HG02642 (cell line): ENCODE results near the gene FREM2.

Experiments
- ATAC-seq: cut with Tn5 transposase; IDR thresholded peaks from one replicate; pipeline ENCODE4 v1.9.1; 2021; ENCODE audit warnings: mild to moderate bottlenecking; ENCODE audit not compliant: unreplicated experiment, poor library complexity

The FREM2 gene, protein sequence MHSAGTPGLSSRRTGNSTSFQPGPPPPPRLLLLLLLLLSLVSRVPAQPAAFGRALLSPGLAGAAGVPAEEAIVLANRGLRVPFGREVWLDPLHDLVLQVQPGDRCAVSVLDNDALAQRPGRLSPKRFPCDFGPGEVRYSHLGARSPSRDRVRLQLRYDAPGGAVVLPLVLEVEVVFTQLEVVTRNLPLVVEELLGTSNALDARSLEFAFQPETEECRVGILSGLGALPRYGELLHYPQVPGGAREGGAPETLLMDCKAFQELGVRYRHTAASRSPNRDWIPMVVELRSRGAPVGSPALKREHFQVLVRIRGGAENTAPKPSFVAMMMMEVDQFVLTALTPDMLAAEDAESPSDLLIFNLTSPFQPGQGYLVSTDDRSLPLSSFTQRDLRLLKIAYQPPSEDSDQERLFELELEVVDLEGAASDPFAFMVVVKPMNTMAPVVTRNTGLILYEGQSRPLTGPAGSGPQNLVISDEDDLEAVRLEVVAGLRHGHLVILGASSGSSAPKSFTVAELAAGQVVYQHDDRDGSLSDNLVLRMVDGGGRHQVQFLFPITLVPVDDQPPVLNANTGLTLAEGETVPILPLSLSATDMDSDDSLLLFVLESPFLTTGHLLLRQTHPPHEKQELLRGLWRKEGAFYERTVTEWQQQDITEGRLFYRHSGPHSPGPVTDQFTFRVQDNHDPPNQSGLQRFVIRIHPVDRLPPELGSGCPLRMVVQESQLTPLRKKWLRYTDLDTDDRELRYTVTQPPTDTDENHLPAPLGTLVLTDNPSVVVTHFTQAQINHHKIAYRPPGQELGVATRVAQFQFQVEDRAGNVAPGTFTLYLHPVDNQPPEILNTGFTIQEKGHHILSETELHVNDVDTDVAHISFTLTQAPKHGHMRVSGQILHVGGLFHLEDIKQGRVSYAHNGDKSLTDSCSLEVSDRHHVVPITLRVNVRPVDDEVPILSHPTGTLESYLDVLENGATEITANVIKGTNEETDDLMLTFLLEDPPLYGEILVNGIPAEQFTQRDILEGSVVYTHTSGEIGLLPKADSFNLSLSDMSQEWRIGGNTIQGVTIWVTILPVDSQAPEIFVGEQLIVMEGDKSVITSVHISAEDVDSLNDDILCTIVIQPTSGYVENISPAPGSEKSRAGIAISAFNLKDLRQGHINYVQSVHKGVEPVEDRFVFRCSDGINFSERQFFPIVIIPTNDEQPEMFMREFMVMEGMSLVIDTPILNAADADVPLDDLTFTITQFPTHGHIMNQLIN (N-terminal part only)

GRCh38 chr13:38686577-38687245 lies at the start of gene FREM2:
FREM2 (plus strand) TSS chr13:38687077; CDS start chr13:38687345, 268 bp downstream.
- no peak for ATAC-seq

DNA sequence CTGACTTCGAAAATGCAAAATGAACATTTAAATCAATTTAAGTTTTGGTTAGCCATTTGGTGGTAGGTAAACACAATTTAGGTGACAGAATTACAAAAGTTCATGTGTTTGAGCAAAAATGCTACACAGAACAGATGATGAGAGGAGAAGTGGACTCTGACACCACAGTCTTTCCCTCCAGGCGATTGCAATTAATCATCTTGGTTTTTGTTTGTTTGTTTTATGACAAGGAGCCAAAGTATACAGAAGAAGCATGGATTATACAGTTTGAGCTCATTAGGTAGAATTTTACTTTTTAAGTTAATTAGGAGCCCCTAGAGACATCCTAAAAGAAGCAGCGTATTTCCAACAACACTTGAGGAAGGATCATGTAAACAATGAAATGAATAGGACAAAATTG lies 49.3 kb upstream of the FREM2 start:
- ATAC-seq: no peak

DNA sequence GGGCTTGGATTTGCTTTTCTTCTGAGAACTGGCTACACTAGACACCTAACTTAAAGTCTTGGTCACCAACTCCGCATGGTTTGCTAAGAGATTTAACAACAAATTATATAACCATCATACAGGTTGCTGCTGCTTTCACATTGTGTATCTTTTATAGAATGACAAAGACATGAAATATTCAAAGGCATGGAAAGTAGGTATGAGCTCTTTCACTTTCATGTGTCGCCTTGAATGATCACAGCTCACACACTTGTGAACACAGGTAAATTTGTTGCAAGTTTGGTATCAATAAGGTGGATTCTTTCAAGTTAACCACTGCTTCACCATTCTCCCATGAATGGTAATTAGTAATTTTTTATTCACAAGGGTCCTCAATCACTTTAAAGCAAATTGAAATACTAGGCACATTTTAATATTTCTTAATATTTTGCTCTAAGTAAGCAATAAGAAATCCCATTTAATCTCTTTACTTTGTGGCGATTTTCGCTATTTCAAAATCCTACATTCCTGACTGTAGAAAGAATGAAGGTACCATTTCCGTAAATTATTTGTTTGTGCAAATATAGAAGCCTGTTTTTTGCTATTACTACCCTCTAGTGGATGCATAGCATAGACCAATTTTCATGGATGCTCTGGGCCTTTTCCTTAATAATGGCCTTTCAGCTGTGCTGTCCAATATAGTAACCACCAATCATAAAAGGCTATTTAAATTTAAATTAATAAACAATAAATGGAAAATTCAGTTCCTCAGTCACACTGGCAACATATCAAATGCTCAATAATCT lies 45.5 kb upstream of the FREM2 start:
- ATAC-seq: no peak

GRCh38 chr13:38647312-38647711 lies 39.6 kb upstream of the FREM2 start:
- ATAC-seq: no peak

- no peak for ATAC-seq
Observed at GRCh38 chr13:38648912-38649311, 38.0 kb upstream of the FREM2 start.

- ATAC-seq: no peak
Observed at GRCh38 chr13:38656699-38657098, 30.2 kb upstream of the FREM2 start.

GRCh38 chr13:38657191-38657590 lies 29.7 kb upstream of the FREM2 start:
- no peak for ATAC-seq

GRCh38 chr13:38658906-38659305 lies 28.0 kb upstream of the FREM2 start:
- ATAC-seq: no peak

GRCh38 chr13:38661010-38661675 lies 25.7 kb upstream of the FREM2 start:
- no peak for ATAC-seq

DNA sequence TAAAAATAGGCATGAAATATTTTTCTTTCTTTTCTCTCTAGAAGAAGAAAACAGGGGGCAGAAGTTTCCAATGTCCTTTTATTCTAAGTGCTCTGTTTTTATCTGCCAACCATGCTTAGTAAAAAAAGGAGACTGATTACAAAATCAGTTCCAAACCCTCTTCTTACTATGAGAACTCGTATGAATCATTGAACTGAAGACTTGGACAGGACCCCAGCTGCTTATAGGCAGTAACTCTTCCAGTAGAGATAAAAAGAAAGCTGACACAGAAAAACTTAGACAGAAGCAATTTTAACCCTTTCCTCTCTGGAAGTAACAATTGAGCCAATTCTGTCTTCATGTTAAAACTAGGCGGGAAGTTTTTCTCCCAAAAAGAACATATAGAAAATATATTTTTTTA lies 24.5 kb upstream of the FREM2 start:
- no peak for ATAC-seq

- no peak for ATAC-seq
Observed at GRCh38 chr13:38664906-38665305, 22.0 kb upstream of the FREM2 start.

- no peak for ATAC-seq
Observed at GRCh38 chr13:38667526-38668109, 19.3 kb upstream of the FREM2 start.

DNA sequence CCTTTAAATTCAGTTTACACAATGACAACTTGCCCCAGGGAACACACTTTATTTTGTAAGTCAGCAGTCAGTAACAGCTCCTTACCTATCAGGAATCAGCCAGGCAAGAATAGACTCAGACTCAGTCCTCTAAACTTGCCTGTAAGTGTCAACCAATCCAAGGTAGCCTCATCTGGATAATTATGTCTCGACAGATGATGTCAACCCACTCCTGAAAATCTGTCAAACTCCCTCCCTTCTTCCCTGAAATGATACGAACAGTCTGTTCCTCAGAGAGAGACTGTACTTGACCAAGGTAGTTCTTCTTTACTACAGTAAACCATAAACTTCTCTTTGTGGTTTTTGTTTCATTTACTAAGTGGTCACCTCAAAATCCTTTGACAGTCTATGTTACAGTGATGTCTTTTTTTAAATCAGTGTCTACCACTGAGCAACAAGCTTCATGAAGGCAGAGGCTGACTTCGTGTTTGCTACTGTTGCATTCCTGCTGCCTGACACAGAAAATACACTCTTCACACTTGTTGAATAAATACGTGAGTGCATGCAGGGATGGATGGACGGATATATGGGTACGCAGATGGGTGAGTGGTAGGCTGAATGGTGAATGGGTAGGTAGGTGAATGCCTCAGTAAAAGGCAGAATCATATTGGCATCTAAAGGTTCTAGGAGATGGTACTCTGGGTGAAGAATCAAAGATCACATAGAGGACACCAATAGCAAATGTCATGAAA lies 17.5 kb upstream of the FREM2 start:
- no peak for ATAC-seq

GRCh38 chr13:38670627-38671026 lies 16.2 kb upstream of the FREM2 start:
- ATAC-seq: no peak

GRCh38 chr13:38671980-38672379 lies 14.9 kb upstream of the FREM2 start:
- ATAC-seq: no peak

- no peak for ATAC-seq
Observed at GRCh38 chr13:38674208-38674607, 12.7 kb upstream of the FREM2 start.

DNA sequence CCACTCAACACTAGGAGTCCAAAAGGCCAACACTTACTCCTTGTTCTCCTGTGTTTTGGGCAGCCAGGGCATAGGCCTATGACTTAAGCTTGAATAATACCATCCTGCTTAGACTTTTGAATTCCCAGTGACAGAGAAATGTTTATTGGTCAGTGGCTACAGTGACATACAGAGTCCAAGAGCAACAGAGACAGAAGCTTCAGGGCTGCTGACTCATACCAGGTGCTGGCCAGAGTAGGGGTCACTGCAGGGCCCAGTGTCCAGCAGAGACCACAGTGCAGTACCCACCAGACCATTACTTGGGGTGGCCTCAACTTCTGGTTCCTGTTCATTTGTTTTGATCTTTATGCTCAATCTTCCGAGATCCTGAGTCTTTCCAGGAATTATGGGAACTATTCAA lies 6.0 kb upstream of the FREM2 start:
- ATAC-seq: no peak

DNA sequence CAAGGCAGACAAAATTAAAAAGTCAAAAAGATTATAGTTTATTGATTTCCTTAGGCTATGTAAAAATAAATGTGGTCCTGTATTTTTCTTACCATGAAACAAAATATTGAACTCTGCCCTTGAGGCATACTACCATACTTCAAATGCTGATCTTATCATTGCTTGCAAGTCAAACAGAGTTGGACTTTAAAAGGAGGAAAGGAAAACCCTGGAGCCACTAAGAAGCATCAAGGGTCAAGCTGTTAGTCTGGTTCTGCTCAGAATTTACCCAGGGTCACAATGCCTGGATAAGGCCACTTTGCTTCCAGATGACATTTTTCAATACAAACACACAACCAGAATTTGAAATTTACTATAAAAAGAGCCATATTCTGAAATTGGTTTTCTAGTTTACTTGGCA lies 2.2 kb upstream of the FREM2 start:
- ATAC-seq: no peak
